Stimulated activated naive CD4-positive, alpha-beta T cell (primary cell): ENCODE data around the gene LENEP.
"Not testable (repeated sequence)": the region's sequence is repeated elsewhere in the genome, so short reads cannot be mapped to it uniquely, and the experiment has no call there.

Source experiments
- DNase-seq, 6 experiments: peaks; one replicate each; lab custom pipeline; 2025; lab: John Stamatoyannopoulos, UW

Gene LENEP

DNA sequence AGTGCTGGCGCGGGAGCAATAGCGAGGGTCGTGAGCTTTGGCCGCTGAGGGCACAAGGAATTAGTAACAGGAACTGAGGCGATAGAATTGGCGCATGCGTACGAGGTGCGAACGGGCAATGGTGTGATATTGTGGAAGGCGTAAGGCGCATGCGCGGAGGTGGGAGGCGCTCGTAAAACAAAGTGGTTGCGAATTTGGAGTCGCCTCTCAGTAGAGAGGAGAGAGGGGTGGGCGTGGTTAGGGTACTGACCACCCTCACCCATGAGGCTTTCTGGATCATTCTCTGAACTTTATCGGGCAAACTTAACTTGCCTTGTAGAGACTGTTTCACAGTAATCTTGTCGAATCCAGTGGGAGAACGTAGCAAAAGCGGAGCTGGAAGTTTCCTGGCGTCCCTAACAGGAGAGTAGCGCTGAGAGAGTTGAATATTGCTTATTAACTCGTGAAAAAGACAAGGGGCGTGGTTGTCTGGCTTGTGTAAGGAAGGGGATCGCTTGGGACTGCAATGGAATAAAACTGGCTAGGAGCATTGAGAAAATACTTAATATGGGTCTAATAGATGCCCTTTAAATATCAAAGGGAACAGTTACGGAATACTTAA is 18.5 kb upstream of the LENEP start:
- DNase-seq = peak; percentile 92 to 100 (median 98)

DNA sequence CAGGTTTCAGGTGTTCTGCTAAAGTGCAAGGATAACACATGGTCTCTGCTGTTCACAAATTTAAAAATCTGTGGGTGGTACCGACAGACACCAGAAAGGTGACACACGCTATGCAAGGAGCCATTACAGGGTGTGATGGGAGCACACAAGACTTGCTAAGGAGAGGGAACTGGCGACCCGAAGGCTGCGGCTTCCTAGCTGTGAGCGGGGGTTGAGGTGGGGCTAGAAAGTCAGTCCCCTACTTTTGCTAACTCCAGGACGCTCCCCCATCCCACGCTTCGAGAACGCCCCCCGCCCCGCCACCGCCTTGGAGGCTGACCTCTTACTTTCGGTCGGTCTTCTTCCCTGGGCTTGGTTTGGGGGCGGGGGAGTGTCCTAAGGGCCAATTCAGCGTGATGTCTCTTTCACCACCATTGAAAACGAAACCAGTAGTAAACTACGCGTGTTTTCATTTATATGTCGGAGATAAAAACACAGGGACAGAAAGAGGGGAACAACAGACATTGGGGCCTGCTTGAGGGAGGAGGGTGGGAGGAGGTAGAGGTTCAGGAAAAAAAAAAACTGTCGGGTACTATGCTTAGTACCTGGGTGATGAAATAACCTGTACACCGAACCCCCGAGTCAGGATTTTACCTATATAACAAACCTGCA is 17.9 kb upstream of the LENEP start:
- DNase-seq = peak in 4 of 6 experiments; percentile 40 to 54 (median 41)

DNA sequence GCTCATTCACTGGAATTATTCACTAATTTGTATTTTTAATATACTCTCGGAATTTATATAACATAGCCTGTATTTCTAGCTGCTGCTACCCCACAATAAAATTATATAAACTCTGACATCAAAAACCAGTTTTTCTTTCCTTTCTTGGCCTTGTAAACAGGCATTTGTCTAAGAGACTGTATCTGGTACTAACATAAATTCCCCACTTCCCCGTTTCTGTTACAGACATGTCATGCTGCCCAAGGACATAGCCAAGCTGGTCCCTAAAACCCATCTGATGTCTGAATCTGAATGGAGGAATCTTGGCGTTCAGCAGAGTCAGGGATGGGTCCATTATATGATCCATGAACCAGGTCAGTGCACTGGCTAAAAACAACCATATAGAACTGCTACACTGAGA is 15.6 kb upstream of the LENEP start:
- DNase-seq = not testable (repeated sequence)

DNA sequence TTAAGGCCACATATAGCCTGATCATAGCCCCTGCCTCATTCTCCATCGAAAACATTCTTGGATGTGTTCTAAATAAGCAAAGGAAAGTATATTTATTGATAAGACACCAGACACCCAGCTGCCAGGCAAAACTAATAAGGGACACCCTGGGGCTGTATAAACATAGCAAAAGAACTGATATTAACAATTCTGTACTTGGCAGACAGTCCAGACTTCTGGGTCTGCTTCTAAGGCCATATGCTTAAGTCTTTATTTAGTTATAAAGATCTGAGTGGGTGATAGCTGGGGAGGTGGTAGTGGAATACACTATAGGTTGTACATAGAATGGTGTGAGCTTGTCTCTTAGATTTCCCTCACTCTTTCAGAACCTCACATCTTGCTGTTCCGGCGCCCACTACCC is 15.0 kb upstream of the LENEP start:
- no peak for DNase-seq

DNA sequence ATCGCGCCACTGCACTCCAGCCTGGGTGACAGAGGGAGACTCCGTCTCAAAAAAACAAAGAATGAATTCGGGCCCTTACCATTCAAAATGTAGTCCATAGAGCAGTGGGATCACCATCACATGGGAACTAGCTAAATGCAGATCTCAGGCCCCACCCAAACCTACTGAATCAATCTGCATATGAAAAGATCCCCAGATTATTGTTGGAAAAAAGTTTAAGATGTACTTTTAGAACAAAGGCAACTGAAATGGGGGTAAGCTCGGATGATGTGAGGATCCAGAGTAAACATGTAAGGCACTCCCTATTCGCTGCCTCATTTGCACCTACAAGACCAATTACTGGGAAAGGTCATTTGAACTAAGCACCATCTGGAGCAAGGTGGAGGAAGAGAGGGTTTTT is 11.0 kb upstream of the LENEP start:
- DNase-seq = no peak

DNA sequence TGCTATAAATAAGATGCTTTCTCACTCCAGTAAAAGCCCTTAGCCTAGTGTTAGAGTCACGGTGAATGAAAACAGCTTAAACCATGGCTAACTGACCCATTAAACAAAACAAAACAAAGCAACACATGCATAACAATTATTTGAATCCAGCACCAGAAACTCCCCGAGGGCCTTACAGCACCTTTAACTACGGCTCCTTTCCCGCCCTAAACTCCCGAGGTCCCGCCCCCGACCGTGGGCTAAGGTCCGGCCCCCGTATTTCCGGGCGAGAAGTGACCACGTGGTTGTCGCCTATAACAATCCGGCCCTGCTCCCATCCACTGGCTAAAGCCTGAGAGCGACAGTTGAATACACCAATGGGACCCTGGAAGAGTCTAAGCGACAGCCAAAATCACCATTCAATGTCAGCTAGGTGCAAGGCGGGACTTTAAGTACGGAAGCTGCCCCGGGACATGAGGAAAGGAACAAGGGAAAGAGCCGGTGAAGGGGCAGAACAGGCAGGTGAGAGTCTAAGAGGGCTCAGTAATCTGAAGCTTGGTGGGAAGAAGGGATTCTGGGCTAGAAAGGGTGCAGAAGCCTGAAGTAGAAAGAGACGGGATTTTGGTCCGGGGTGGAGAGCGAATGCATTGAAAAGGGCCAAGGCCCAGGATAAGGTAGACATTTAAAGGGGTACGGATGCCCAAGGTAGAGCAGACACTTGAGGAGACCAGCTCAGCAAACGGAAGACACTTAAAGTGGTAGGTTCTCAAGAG is 10.3 kb upstream of the LENEP start, which contains the start of gene FLAD1:
FLAD1 (plus strand) TSS at position 448 of the 752 bp plus-strand sequence. CDS start 351 bp downstream, outside the sequence.
- DNase-seq = peak; percentile 84 to 96 (median 94)

GRCh38 chr1:154983776-154984466 is 9.5 kb upstream of the LENEP start:
- no peak for DNase-seq

DNA sequence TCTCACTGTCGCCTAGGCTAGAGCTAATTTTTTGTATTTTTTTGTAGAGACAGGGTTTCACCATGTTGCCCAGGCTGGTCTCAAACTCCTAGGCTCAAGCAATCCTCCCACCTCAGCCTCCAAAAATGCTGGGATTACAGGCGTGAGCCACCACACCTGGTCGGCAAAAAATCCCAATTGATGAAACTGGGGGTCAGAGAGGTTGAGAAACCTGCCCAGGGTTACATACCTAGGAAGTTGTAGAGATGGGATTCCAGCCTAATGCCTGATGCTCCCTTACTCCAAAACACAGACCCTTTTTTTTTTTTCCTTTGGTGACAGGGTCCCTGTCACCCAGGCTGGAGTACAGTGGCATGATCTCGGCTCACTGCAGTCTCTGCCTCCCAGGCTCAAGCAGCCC is 6.7 kb upstream of the LENEP start:
- not testable (repeated sequence) for DNase-seq

DNA sequence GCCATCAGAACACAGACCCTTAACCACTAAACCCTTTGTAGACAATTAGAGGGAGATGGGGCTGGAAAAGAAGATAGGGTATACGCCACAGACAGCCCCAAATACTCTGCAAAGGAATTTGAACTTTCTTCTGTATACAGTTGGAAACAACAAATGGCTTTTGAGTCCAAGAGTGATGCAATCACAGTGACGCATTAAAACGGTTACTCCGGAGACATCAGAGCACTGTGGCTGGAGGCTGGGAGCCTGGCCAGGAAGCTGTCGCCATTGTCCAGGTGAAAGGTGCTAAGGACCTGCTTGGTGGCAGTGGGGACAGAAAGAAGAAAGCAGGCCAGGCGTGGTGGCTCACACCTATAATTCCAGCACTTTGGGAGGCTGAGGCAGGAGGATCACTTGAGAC is 6.1 kb upstream of the LENEP start:
- DNase-seq = no peak

GRCh38 chr1:154988058-154988954 is 5.1 kb upstream of the LENEP start:
- peak in 1 of 6 experiments; percentile 3 for DNase-seq

- DNase-seq = no peak
Measured at GRCh38 chr1:154989195-154989860, 4.1 kb upstream of the LENEP start.

- DNase-seq = no peak
Measured at GRCh38 chr1:154990276-154990675, 3.1 kb upstream of the LENEP start.

DNA sequence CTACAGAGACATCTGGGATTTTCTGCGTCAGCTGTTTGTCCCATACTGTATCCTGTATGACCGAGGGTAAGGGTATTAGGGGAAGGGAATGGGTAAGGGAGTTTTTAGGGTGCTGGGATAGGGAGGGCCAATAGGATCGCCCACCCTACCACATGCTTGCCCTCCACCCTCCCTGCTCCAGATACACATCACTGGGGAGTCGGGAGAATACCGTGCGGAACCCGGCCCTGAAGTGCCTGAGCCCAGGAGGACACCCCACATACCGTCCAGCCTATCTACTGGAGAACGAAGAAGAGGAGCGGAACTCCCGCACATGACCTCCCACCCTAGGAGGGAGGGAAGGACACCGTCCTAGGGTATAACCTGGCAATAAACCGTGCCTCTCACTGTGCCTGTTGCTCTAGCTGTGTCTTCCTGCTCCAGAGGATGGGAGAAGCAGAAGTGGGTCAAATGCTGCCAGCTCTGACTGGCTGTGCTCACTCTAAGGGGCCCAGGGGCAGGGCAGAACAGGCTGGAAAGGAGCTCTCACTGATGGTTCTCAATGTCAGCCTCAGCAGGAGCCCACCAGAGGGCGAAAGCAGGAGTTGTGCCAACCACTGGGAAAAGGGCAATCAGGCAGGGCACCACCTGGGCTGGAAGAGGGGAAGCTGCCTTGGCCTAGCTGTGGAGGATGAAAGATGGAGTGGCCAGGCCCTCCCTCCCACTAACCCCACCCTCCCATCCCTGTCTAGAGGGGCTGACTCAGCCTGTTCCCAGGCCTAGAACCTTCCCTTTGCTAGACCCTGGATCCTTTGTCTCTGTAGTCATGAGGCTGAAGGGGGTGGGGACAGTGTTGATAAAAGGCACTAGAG is 440 bp upstream of the LENEP start:
- DNase-seq = no peak

- no peak for DNase-seq
Measured at GRCh38 chr1:154994269-154994587, 842 bp downstream of the LENEP start.

DNA sequence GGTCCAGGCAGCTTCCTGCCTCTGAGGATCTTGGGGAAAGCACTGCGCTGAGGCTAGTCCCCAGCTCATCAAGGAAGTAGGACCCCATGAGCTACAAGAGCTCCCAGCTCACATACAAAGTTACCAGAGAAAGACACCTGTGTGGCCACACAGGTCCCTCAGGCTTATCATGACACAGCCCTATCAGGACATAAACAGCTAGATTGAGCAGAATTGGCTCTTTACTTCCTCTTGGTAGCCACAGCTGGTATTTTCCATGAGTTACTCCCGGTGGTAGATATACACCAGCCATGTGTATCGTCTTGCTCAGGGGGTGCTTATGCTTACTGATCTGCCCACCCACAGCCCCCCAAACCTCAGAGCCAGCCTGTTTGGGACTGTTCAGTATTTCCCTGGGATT is 1.2 kb downstream of the LENEP start:
- DNase-seq = no peak

- not testable (repeated sequence) for DNase-seq
Measured at GRCh38 chr1:154995301-154995983, 2.1 kb downstream of the LENEP start.

GRCh38 chr1:154996966-154997701 is 3.7 kb downstream of the LENEP start:
- DNase-seq = no peak

GRCh38 chr1:154998201-154998780 is 4.9 kb downstream of the LENEP start:
- no peak for DNase-seq
